DMS 273 (cell line): ENCODE measurements around the gene KIRREL3.
A peak's percentile ranks its signal among the peaks of the same experiment; 100 is the strongest.

ENCODE experiments used
- DNase-seq: peaks from one replicate; lab custom pipeline; 2025; ENCODE audit not compliant: unreplicated experiment; lab: John Stamatoyannopoulos, UW

Gene KIRREL3

GRCh38 chr11:126640186-126640585 lies 360.4 kb downstream of the KIRREL3 start:
- DNase-seq: no peak

DNA sequence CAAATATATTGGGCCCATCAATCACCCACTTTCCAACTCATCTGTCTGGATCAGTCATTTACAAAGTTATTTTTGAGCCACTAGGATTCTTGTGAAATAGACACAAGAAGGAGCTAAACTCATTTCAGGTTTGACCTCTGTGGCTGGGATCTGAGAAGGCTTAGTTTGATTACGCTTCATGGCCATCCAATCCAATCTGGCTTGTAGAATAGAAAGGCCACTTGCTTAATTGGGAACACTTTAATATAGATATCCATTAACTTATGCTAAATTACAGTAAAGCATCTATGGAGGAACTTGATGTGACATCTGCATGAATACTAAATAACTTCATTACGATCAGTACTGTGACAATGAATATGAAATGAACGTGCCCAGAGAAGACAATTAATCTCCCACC lies 360.9 kb downstream of the KIRREL3 start:
- no peak for DNase-seq

GRCh38 chr11:126638648-126639047 lies 361.9 kb downstream of the KIRREL3 start:
- no peak for DNase-seq

DNA sequence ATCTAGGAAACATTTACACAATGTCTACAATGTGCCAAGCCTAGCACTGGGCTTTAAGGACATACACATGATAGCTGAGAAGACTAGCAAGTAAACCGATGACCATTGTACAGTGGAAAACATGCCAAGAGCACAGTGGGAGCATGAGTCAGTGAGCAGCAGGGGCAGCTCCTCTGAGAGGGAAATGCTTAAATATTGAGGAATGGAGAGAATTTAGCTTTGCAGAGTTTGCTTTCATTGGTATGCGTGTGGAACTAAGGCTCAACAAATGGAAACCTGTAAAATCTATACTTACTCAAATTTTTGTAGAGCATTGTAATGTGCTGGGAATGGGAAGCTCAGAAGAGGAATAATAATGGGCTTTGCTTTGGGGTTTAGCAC lies 362.8 kb downstream of the KIRREL3 start:
- no peak for DNase-seq

GRCh38 chr11:126636911-126637794 lies 363.4 kb downstream of the KIRREL3 start:
- no peak for DNase-seq

DNA sequence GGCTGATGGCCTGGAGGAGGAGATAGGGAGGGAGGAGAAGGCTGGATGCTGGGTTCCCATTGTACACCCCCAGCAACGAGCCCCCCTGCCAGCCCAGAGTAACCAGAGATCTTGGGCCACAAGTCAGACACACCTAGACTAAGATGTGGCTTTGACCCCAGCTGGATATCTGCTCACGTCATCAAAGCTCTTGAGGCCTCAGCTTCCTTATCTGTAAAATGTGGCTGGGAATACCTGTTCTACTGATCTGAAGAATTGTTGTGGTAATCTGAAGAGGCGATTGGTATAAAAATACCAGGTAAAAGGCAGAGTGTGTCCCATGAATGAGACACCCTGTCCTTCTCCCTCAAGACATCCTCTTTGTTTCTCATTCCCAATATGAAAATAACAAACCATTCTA lies 365.1 kb downstream of the KIRREL3 start:
- no peak for DNase-seq

DNA sequence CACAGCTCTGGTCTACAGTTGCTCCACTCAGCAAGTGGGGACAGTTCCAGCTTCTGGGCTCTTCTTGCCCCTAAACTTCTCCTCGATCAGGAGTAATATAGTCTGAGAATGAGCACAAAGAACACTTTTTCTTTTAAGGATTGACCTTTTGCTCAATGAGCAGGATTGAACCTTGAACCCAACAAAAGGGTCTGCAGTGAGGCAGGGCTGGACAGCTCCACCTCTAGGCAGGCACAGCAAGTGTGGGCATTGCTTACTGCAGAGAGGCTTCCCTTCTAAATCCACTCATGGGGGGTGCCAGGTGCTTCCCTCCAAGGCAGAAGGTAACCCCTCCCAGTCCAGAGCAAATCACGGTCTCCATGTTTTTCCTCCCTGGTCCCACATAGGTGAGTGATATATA lies 365.6 kb downstream of the KIRREL3 start:
- DNase-seq: no peak

DNA sequence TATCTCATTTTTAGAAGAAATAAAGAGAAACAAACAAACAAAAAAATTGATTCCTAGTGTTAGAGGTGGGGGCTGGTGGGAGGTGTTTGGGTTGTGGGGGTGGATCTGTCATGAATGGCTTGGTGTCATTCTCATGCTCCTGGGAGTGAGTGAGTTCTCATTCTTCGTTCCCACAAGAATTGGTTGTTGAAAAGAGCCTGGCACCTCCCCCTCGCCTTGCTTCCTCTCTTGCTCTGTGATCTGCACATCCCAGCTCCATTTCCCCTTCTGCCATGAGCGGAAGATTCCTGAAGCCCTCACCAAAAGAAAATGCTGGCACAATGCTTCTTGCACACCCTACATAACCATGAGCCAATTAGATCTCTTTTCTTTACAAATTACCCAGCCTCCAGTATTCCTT lies 367.2 kb downstream of the KIRREL3 start:
- no peak for DNase-seq

GRCh38 chr11:126630893-126631798 lies 369.4 kb downstream of the KIRREL3 start:
- no peak for DNase-seq

DNA sequence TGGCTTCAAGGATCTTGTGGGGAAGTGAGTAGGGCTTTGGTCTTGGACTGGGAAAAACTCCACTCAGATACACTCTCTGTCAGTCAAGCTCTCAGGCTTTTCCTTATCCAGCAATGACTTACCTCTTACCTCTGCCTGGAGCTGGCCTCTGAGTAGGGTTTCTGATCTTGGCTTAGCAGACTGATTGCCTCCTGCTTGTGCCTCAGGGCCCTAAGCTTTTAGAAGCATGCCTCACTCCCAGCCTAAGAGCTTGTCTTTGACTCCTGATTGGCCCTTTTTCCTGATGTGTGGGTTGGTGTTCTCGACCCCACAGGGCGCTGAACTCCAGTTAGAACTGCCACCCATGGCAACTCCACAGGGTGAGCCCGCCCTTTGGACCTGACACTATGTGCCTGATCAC lies 370.1 kb downstream of the KIRREL3 start:
- DNase-seq: no peak

DNA sequence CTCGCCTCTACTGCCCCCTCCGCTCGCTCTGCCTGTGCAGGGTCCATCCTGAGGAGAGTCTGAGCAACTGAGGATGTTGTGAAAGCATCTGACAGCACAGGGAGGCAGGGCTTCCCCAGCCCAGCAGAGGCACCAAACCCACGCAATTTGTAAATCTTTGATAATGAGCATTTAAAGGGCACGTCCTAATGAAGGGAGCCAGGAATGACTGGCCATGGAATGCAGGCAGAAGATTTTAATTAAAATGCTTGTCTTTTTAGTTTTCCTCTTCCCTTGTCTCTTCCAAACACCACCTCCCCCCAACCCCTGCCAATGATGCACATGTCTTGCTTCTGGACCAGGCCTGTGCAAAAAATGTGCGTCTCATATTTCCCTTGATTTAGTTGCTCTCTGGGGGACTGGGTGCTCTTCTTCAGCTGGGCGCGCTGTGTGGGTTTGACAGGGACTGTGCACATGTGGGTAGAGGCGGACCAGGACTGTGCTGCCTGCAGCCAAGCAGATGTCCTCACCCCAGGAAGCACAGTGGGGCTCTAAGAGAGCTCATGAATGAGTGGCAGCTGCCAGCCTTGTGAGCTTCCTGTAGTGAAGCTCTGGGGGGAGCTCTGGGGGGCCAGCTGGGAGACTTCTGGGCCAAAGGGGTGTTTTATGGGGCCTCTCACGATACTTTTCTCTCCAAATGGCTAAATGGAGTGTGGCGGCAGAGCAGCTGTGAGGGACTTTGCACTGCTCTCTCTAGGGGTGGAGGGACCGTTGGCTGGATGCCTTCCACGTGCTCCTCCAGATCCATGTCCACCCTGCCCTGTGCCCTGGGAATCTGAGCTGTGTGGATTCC lies 371.6 kb downstream of the KIRREL3 start:
- peak; percentile 75 for DNase-seq

GRCh38 chr11:126628450-126628789 lies 372.1 kb downstream of the KIRREL3 start:
- no peak for DNase-seq

GRCh38 chr11:126627421-126627820 lies 373.1 kb downstream of the KIRREL3 start:
- DNase-seq: no peak

DNA sequence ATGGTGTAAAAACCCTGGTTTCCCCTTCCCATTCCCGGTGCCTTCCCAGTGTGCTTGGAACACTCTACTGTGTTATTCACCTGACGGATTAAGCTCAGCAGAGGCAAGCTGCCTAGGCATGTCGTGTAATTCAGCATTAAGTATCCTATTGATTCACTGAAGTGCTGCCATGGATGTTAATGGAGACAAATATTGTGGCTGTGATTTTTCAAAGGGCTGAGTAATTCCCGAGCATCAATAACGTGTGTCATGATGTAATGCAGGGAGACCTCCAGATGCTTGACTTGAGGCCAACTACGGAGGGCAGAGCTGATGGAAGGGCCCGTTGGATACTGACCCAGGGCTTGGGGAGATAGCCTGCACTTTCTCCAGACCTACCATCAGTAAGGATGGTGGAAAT lies 376.1 kb downstream of the KIRREL3 start:
- no peak for DNase-seq

DNA sequence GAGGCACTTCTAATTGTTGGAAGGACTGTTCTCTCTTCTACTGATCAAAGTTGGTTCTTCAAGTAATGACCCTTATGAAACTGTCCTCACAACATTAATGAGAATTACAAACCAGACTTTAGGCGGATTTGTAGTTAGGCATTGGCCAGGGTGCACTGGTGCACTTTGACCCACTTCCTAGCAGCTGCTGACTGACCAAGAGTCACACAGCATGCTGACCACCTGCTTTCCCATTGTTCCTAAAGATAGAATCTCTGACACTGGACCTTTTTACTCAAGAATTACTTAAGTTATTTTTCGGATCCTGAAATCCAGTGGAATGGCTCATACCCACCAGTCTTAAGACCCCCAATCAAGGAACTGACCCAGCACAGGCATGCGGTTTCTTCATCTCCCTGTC lies 381.1 kb downstream of the KIRREL3 start:
- no peak for DNase-seq

GRCh38 chr11:126615845-126616244 lies 384.7 kb downstream of the KIRREL3 start:
- DNase-seq: no peak

- DNase-seq: no peak
These were observed 387.3 kb downstream of the KIRREL3 start for GRCh38 chr11:126613272-126613671.

GRCh38 chr11:126612671-126613070 lies 387.9 kb downstream of the KIRREL3 start:
- no peak for DNase-seq

- DNase-seq: no peak
These were observed 389.1 kb downstream of the KIRREL3 start for GRCh38 chr11:126611438-126611837.

GRCh38 chr11:126608658-126609057 lies 391.9 kb downstream of the KIRREL3 start:
- no peak for DNase-seq
